ENCODE results near the gene PLB1. TPM values are rescaled to one million over a fixed set of nuclear protein-coding genes. Genes with fewer than 3 reads are reported as not detected.

The PLB1 gene
- total RNA-seq, 2 experiments from 2014 or later = not detected

DNA sequence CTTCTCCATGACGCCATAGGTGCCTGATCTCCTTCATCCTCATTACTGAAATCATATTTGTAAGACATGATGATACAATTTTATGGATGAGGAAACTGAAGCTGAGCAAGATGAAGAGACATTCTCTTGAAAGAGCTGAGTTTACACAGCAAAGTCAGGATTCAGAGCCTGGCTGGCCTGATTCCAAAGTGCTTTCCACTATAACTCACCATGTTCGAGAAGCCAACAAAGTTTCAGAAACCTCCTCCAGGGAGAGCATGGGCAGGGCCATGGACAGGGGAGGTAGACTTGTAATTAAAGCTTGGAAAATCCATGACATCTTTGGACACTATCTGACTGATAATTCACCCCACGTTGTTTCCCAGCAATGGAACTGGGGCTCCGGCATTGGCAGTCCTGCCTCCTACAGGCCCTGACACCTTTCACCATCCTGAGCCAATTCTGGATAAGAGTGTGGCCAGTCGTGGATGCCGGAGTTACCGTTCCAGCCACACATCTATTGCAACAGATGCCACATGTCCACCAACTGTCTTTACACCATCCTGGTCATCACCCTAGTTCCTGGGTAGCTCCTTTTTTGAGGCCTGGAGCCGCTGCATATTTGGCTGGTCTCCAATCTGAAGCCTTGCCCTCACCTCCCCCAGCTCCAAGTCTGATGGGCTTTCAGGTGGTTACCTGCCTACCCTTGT, 170.8 kb downstream of the PLB1 start:
- Histone ChIP-seq H3K9me3 (ENCODE audit: low read length) (no peaks in the 10 kb centered on the region), H3K4me3 (ENCODE audit: low read depth, low read length, poor library complexity, severe bottlenecking) (no peak overlapping the region), H3K4me1 (ENCODE audit: insufficient read depth, low read length, poor library complexity, severe bottlenecking) (no peaks in the 10 kb centered on the region), H3K27ac (ENCODE audit: low read depth, low read length, poor library complexity, severe bottlenecking) (no peak overlapping the region), H3K79me2 (ENCODE audit: insufficient read depth, low read depth, low read length) (no peaks in the 10 kb centered on the region), H4K20me1 (ENCODE audit: insufficient read depth, low read length) (no peaks in the 10 kb centered on the region), H3K36me3 (ENCODE audit: insufficient read depth, low read length) (no peaks in the 10 kb centered on the region), H3K9me2 (ENCODE audit: insufficient read depth, low read length) (no peaks in the 10 kb centered on the region), H3K4me2 (ENCODE audit: low read length) (no peak overlapping the region), H2AFZ (ENCODE audit: low read length) (no peak overlapping the region)
- TF ChIP-seq, protein P1, sequence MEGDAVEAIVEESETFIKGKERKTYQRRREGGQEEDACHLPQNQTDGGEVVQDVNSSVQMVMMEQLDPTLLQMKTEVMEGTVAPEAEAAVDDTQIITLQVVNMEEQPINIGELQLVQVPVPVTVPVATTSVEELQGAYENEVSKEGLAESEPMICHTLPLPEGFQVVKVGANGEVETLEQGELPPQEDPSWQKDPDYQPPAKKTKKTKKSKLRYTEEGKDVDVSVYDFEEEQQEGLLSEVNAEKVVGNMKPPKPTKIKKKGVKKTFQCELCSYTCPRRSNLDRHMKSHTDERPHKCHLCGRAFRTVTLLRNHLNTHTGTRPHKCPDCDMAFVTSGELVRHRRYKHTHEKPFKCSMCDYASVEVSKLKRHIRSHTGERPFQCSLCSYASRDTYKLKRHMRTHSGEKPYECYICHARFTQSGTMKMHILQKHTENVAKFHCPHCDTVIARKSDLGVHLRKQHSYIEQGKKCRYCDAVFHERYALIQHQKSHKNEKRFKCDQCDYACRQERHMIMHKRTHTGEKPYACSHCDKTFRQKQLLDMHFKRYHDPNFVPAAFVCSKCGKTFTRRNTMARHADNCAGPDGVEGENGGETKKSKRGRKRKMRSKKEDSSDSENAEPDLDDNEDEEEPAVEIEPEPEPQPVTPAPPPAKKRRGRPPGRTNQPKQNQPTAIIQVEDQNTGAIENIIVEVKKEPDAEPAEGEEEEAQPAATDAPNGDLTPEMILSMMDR (conservative IDR thresholded peaks at IDR 0.05; ENCODE audit: low read length) = no peak
- no peak for TF ChIP-seq EZH2phosphoT487 (IDR thresholded peaks at IDR 0.05; ENCODE audit: borderline replicate concordance, low read depth, low read length)
- ChIA-PET POLR2A (interaction anchor here (1.3 kb wide), 1 partner anchor 13 kb away, joined by 4 read pairs; no protein-coding TSS in a partner anchor), CTCF (ENCODE audit: unreplicated experiment) (no interaction called here)
- intact Hi-C loops (cut with micrococcal nuclease; ENCODE audit: unreplicated experiment) = no loop called here
- no TSS peak for BruUV-seq (replicated peaks)
- no peak for DNase-seq (ENCODE audit: low spot score)

DNA sequence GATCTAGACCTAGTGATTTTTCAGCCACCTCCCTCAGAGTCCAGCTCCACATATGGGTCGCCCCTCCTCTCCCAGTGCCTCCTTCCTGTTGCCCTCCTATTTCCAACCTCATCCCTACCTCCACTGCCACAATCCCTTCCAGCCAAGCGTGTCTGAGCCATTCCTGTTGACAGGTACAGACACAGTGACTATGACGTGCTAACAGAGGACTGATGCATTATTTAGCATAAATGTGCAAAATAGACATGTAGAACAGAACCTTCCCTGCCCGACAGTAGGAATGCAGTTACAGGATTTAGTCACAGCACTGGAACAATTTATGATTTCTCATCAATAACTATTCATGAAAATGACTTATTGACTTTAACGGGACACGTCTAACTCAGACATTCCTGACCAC, 171.4 kb downstream of the PLB1 start:
- Histone ChIP-seq H3K4me1 (ENCODE audit: insufficient read depth, low read length, poor library complexity, severe bottlenecking) (no peaks in the 10 kb centered on the region), H3K4me2 (ENCODE audit: low read length) (no peak overlapping the region), H3K27ac (ENCODE audit: low read depth, low read length, poor library complexity, severe bottlenecking) (no peak overlapping the region), H3K9me3 (ENCODE audit: low read length) (no peaks in the 10 kb centered on the region), H3K9me2 (ENCODE audit: insufficient read depth, low read length) (no peaks in the 10 kb centered on the region), H3K79me2 (ENCODE audit: insufficient read depth, low read depth, low read length) (no peaks in the 10 kb centered on the region), H3K4me3 (ENCODE audit: low read depth, low read length, poor library complexity, severe bottlenecking) (no peak overlapping the region), H4K20me1 (ENCODE audit: insufficient read depth, low read length) (no peaks in the 10 kb centered on the region), H3K36me3 (ENCODE audit: insufficient read depth, low read length) (no peaks in the 10 kb centered on the region), H2AFZ (ENCODE audit: low read length) (no peak overlapping the region)
- no peak for DNase-seq (ENCODE audit: low spot score)
- CTCF ChIA-PET (ENCODE audit: unreplicated experiment) = no interaction called here
- intact Hi-C loops (cut with micrococcal nuclease; ENCODE audit: unreplicated experiment) = no loop called here
- TF ChIP-seq, protein P1 (conservative IDR thresholded peaks at IDR 0.05; ENCODE audit: low read length) = no peak
- TF ChIP-seq EZH2phosphoT487 (IDR thresholded peaks at IDR 0.05; ENCODE audit: borderline replicate concordance, low read depth, low read length) = no peak
- BruUV-seq (replicated peaks) = no TSS peak
- POLR2A ChIA-PET = no interaction called here

GRCh38 chr2:28668106-28668814, 172.4 kb downstream of the PLB1 start:
- ChIA-PET POLR2A (no interaction called here), CTCF (ENCODE audit: unreplicated experiment) (no interaction called here)
- Histone ChIP-seq H3K4me3 (ENCODE audit: low read depth, low read length, poor library complexity, severe bottlenecking) (no peak overlapping the region), H3K4me2 (ENCODE audit: low read length) (no peak overlapping the region), H3K27ac (ENCODE audit: low read depth, low read length, poor library complexity, severe bottlenecking) (no peak overlapping the region), H3K4me1 (ENCODE audit: insufficient read depth, low read length, poor library complexity, severe bottlenecking) (no peaks in the 10 kb centered on the region), H3K9me2 (ENCODE audit: insufficient read depth, low read length) (no peaks in the 10 kb centered on the region), H3K9me3 (ENCODE audit: low read length) (no peaks in the 10 kb centered on the region), H3K36me3 (ENCODE audit: insufficient read depth, low read length) (no peaks in the 10 kb centered on the region), H4K20me1 (ENCODE audit: insufficient read depth, low read length) (no peaks in the 10 kb centered on the region), H2AFZ (ENCODE audit: low read length) (no peak overlapping the region), H3K79me2 (ENCODE audit: insufficient read depth, low read depth, low read length) (no peaks in the 10 kb centered on the region)
- BruUV-seq (replicated peaks) = no TSS peak
- TF ChIP-seq, protein P1 (conservative IDR thresholded peaks at IDR 0.05; ENCODE audit: low read length) = no peak
- no peak for TF ChIP-seq EZH2phosphoT487 (IDR thresholded peaks at IDR 0.05; ENCODE audit: borderline replicate concordance, low read depth, low read length)
- intact Hi-C loops (cut with micrococcal nuclease; ENCODE audit: unreplicated experiment) = no loop called here
- DNase-seq (ENCODE audit: low spot score) = no peak
